ENCODE data around the gene ABTB2. TPM values are rescaled to one million over a fixed set of nuclear protein-coding genes. Genes with fewer than 3 reads are reported as not detected.

The ABTB2 gene
- total RNA-seq, 4 donors from 2014 or later = 7.1 to 9.3 (median 7.7) TPM

GRCh38 chr11:34379539-34379938 is 21.7 kb upstream of the ABTB2 start:
- DNase-seq (ENCODE audit: low spot score in 2 of 2) = no peak
- Histone ChIP-seq H3K27me3 (no peaks in the 10 kb centered on the region), H3K4me1 (no peaks in the 10 kb centered on the region), H3K36me3 (no peaks in the 10 kb centered on the region), H3K4me3 (no peak overlapping the region), H3K9me3 (peaks cover 0 to 38% (median 10%) of the 10 kb centered on the region in 4 donors), H3K27ac (no peak overlapping the region)
- 31 to 37% methylated on average over 1 of the region's 1 CpG for WGBS, 2 donors
- no peak for TF ChIP-seq CTCF (IDR thresholded peaks at IDR 0.05)
- TF ChIP-seq POLR2A (IDR thresholded peaks at IDR 0.05) = no peak
- no peak for TF ChIP-seq EP300 (IDR thresholded peaks at IDR 0.05)

- no peak overlapping the region for H3K27ac ChIP-seq
- H3K36me3 ChIP-seq = no peaks in the 10 kb centered on the region
- no peaks in the 10 kb centered on the region for H3K27me3 ChIP-seq
- H3K9me3 ChIP-seq = peaks cover 0 to 38% (median 10%) of the 10 kb centered on the region in 4 donors
- 64 to 71% methylated on average over 1 of the region's 1 CpG for WGBS, 2 donors
- no peak for DNase-seq (ENCODE audit: low spot score in 2 of 2)
- TF ChIP-seq CTCF (IDR thresholded peaks at IDR 0.05) (no peak), EP300 (IDR thresholded peaks at IDR 0.05) (no peak)
- H3K4me3 ChIP-seq = no peak overlapping the region
- H3K4me1 ChIP-seq = no peaks in the 10 kb centered on the region
Measured at GRCh38 chr11:34379079-34379478, 21.3 kb upstream of the ABTB2 start.

- 94 to 100% methylated on average over 1 of the region's 1 CpG for WGBS, 2 donors
- no peak overlapping the region for H3K4me3 ChIP-seq
- H3K27me3 ChIP-seq = no peaks in the 10 kb centered on the region
- H3K4me1 ChIP-seq = peaks cover 0 to 8% (median 4%) of the 10 kb centered on the region in 4 donors
- no peak overlapping the region for H3K27ac ChIP-seq
- no peaks in the 10 kb centered on the region for H3K36me3 ChIP-seq
- peaks cover 0 to 34% (median 10%) of the 10 kb centered on the region in 4 donors for H3K9me3 ChIP-seq
- TF ChIP-seq EP300 (IDR thresholded peaks at IDR 0.05) (no peak), POLR2A (IDR thresholded peaks at IDR 0.05) (no peak), CTCF (IDR thresholded peaks at IDR 0.05) (no peak)
- DNase-seq (ENCODE audit: low spot score in 2 of 2) = no peak
Measured at GRCh38 chr11:34373727-34374126, 15.9 kb upstream of the ABTB2 start.

- H3K4me1 ChIP-seq = peaks cover 0 to 6% (median 2%) of the 10 kb centered on the region in 4 donors
- H3K27ac ChIP-seq = no peak overlapping the region
- no peak for DNase-seq (ENCODE audit: low spot score in 2 of 2)
- no peaks in the 10 kb centered on the region for H3K9me3 ChIP-seq
- H3K36me3 ChIP-seq = no peaks in the 10 kb centered on the region
- no peaks in the 10 kb centered on the region for H3K27me3 ChIP-seq
- H3K4me3 ChIP-seq = no peak overlapping the region
- WGBS, 2 donors = 54 to 78% methylated on average over 2 of the region's 2 CpGs
- TF ChIP-seq CTCF (IDR thresholded peaks at IDR 0.05) (no peak), EP300 (IDR thresholded peaks at IDR 0.05) (no peak), POLR2A (IDR thresholded peaks at IDR 0.05) (no peak)
Measured at GRCh38 chr11:34366522-34366921, 8.7 kb upstream of the ABTB2 start.

GRCh38 chr11:34364102-34364501 is 6.3 kb upstream of the ABTB2 start:
- 57 to 61% methylated on average over 3 of the region's 3 CpGs for WGBS, 2 donors

More at GRCh38 chr11:34364102-34364501, 6.3 kb upstream of the ABTB2 start:
- H3K36me3 ChIP-seq = no peaks in the 10 kb centered on the region
- no peak overlapping the region for H3K4me3 ChIP-seq
- peaks cover 0 to 6% (median under 1%) of the 10 kb centered on the region in 4 donors for H3K4me1 ChIP-seq
- DNase-seq (ENCODE audit: low spot score in 2 of 2) = no peak
- H3K27me3 ChIP-seq = no peaks in the 10 kb centered on the region
- H3K9me3 ChIP-seq = no peaks in the 10 kb centered on the region
- TF ChIP-seq CTCF (IDR thresholded peaks at IDR 0.05) (no peak), EP300 (IDR thresholded peaks at IDR 0.05) (no peak), POLR2A (IDR thresholded peaks at IDR 0.05) (no peak)
- H3K27ac ChIP-seq = no peak overlapping the region

Measured in tibial nerve (tissue), 4 donors.